Sigmoid colon (tissue), 7 donors: ENCODE results near the gene PSMB10. TPM values are rescaled to one million over a fixed set of nuclear protein-coding genes. Genes with fewer than 3 reads are reported as not detected.

Experiments
- DNase-seq: peaks from one replicate; pipeline ENCODE4 v3.0.0-alpha.2; 2019
- H3K27ac ChIP-seq, 4 donors: fragments of 200-600 bp; sonication (generic); one replicate each; pipeline ENCODE4 v1.5.1; 2016 to 2019; ENCODE audit warnings: mild to moderate bottlenecking in 1 of 4
- H3K27me3 ChIP-seq, 3 donors: fragments of 200-600 bp; sonication (generic); one replicate each; pipeline ENCODE4 v1.5.1; 2019; ENCODE audit warnings: mild to moderate bottlenecking in 1 of 3
- H3K36me3 ChIP-seq, 4 donors: fragments of 200-600 bp; sonication (generic); one replicate each; pipeline ENCODE4 v1.5.1; 2016 to 2019
- H3K4me1 ChIP-seq, 4 donors: fragments of 200-600 bp; sonication (generic); one replicate each; pipeline ENCODE4 v1.5.1; 2017 to 2019
- H3K4me3 ChIP-seq, 4 donors: fragments of 200-600 bp; sonication (generic); one replicate each; pipeline ENCODE4 v1.5.1; 2017 to 2019; ENCODE audit warnings: mild to moderate bottlenecking in 2 of 4, moderate library complexity in 1 of 4
- H3K9me3 ChIP-seq, 4 donors: fragments of 200-600 bp in 3 of 4; sonication (generic) in 3 of 4; one replicate each; pipeline versions ENCODE4 v1.5.1 to v1.6.1; 2013 to 2019
- CTCF ChIP-seq, 4 experiments: fragments of 450-650 bp in 3 of 4; fragments of 200-600 bp in 1 of 4; IDR thresholded peaks; one replicate each; pipeline ENCODE4 v1.5.1; 2016 to 2019; ENCODE audit warnings: antibody characterized with exemption in 4 of 4, mild to moderate bottlenecking in 3 of 4, moderate library complexity in 2 of 4
- EP300 ChIP-seq, 4 donors: sonication (generic); formaldehyde crosslinking; IDR thresholded peaks; one replicate each; pipeline ENCODE4 v1.6.1; 2017; ENCODE audit warnings: antibody characterized with exemption in 4 of 4
- POLR2A ChIP-seq, 2 donors: fragments of 450-650 bp; IDR thresholded peaks; one replicate each; pipeline ENCODE4 v1.6.1; 2016; ENCODE audit warnings: antibody characterized with exemption in 2 of 2, mild to moderate bottlenecking in 2 of 2, moderate library complexity in 2 of 2
- POLR2AphosphoS5 ChIP-seq, 4 donors: sonication (generic); formaldehyde crosslinking; IDR thresholded peaks; one replicate each; pipeline ENCODE4 v1.6.1; 2017; ENCODE audit warnings: antibody characterized with exemption in 4 of 4
- WGBS, 2 donors: extraction: QIAGEN DNeasy Blood & Tissue Kit; methylation state at CpG; one replicate each; pipeline ENCODE4 v1.1.7; 2013; 5-methylcytosine and 5-hydroxymethylcytosine counted together
- intact Hi-C: fragments of 100-400 bp; cut with DNase I; formaldehyde crosslinking; loops from one replicate; pipeline ENCODE4 v1.15.1; 2023
- polyA plus RNA-seq, 3 donors: library from polyadenylated mRNA; stranded (reverse); fragments of 200-250 nt; gene quantifications; one replicate each; pipeline ENCODE4 v1.2.3, GENCODE V29; 2013
- total RNA-seq, 4 donors: library from RNA; depleted of rRNA; stranded (reverse); fragments of >200 nt; gene quantifications; one replicate each; pipeline ENCODE4 v1.1.0, GENCODE V29; 2016
- donor health status: healthy with polysubstance abuse.
- donor health status: Bipolar disorder and iron deficiency.
- donor health status: healthy.

The PSMB10 gene
- total and polyA plus RNA-seq, 7 donors, result 37.1 to 200 (median 61.0) TPM

GRCh38 chr16:67962135-67962534 lies 25.5 kb upstream of the PSMB10 start:
- Histone ChIP-seq H3K9me3 (no peaks in the 10 kb centered on the region), H3K27me3 (no peaks in the 10 kb centered on the region), H3K27ac (peak overlapping the region in 2 of 4 donors; percentile 24 to 63), H3K4me3 (no peak overlapping the region), H3K4me1 (peaks cover 0 to 80% (median 69%) of the 10 kb centered on the region in 4 donors), H3K36me3 (peaks cover 27 to 63% (median 44%) of the 10 kb centered on the region in 4 donors)
- TF ChIP-seq CTCF (IDR thresholded peaks at IDR 0.05) (no peak), EP300 (IDR thresholded peaks at IDR 0.05) (no peak), POLR2A (IDR thresholded peaks at IDR 0.05) (no peak), POLR2AphosphoS5 (IDR thresholded peaks at IDR 0.05) (no peak)
- intact Hi-C loops, result no loop called here
- 71 to 94% methylated on average over 8 of the region's 8 CpGs for WGBS, 2 donors
- DNase-seq, result no peak

GRCh38 chr16:67961551-67961957 lies 24.9 kb upstream of the PSMB10 start:
- Histone ChIP-seq H3K36me3 (peaks cover 27 to 68% (median 46%) of the 10 kb centered on the region in 4 donors), H3K4me3 (no peak overlapping the region), H3K4me1 (peaks cover 0 to 75% (median 63%) of the 10 kb centered on the region in 4 donors), H3K9me3 (no peaks in the 10 kb centered on the region), H3K27ac (peak overlapping the region; percentile 4 to 63 (median 39)), H3K27me3 (no peaks in the 10 kb centered on the region)
- TF ChIP-seq EP300 (IDR thresholded peaks at IDR 0.05) (no peak), POLR2A (IDR thresholded peaks at IDR 0.05) (no peak), POLR2AphosphoS5 (IDR thresholded peaks at IDR 0.05) (no peak), CTCF (IDR thresholded peaks at IDR 0.05) (no peak)
- no peak for DNase-seq
- 18 to 71% methylated on average over 13 of the region's 13 CpGs for WGBS, 2 donors
- intact Hi-C loops, result no loop called here

GRCh38 chr16:67959536-67960329 lies 23.1 kb upstream of the PSMB10 start:
- no peak for TF ChIP-seq EP300 (IDR thresholded peaks at IDR 0.05)
- TF ChIP-seq CTCF (IDR thresholded peaks at IDR 0.05), result no peak
- peak in 2 of 4 donors; percentile 42 to 47 for TF ChIP-seq POLR2AphosphoS5 (IDR thresholded peaks at IDR 0.05)
- peak; percentile 86 for DNase-seq
- peak overlapping the region; percentile 54 to 66 (median 62) for H3K27ac ChIP-seq
- intact Hi-C loops, result no loop called here
- H3K36me3 ChIP-seq, result peaks cover 30 to 86% (median 49%) of the 10 kb centered on the region in 4 donors
- no peak overlapping the region for H3K4me3 ChIP-seq
- no peaks in the 10 kb centered on the region for H3K27me3 ChIP-seq
- H3K9me3 ChIP-seq, result no peaks in the 10 kb centered on the region
- H3K4me1 ChIP-seq, result peaks cover 0 to 56% (median 45%) of the 10 kb centered on the region in 4 donors
- WGBS, 2 donors, result 50 to 78% methylated on average over 11 of the region's 11 CpGs

GRCh38 chr16:67957622-67958021 lies 21.0 kb upstream of the PSMB10 start:
- Histone ChIP-seq H3K4me1 (peaks cover 0 to 35% (median 26%) of the 10 kb centered on the region in 4 donors), H3K36me3 (peaks cover 33 to 99% (median 47%) of the 10 kb centered on the region in 4 donors), H3K9me3 (no peaks in the 10 kb centered on the region), H3K27ac (peak overlapping the region in 2 of 4 donors; percentile 4 to 60), H3K4me3 (no peak overlapping the region), H3K27me3 (no peaks in the 10 kb centered on the region)
- TF ChIP-seq POLR2A (IDR thresholded peaks at IDR 0.05) (no peak), POLR2AphosphoS5 (IDR thresholded peaks at IDR 0.05) (no peak), CTCF (IDR thresholded peaks at IDR 0.05) (no peak), EP300 (IDR thresholded peaks at IDR 0.05) (no peak)
- DNase-seq, result no peak
- intact Hi-C loops, result no loop called here
- WGBS, 2 donors, result 95% methylated on average over 9 of the region's 9 CpGs
